HG03575 (cell line): ENCODE results near the gene KCMF1.
"Not testable (repeated sequence)": the region's sequence is repeated elsewhere in the genome, so short reads cannot be mapped to it uniquely, and the experiment has no call there.

Source experiments
- ATAC-seq: cut with Tn5 transposase; IDR thresholded peaks from one replicate; pipeline ENCODE4 v1.9.1; 2021; ENCODE audit not compliant: unreplicated experiment, insufficient number of reproducible peaks, low FRiP score; ENCODE audit errors: extremely low read depth

KCMF1 gene

GRCh38 chr2:84970868-84971509, at the start of gene KCMF1:
Gene KCMF1 (plus strand): TSS chr2:84971161. CDS start chr2:84971452, 291 bp downstream.
- ATAC-seq, result no peak

- no peak for ATAC-seq
These were observed 48.0 kb upstream of the KCMF1 start for GRCh38 chr2:84923009-84923408.

GRCh38 chr2:84924173-84925106, 46.5 kb upstream of the KCMF1 start:
- ATAC-seq, result no peak

- ATAC-seq, result no peak
These were observed 45.6 kb upstream of the KCMF1 start for GRCh38 chr2:84925336-84925723.

- ATAC-seq, result peak; percentile 74
These were observed 45.1 kb upstream of the KCMF1 start for GRCh38 chr2:84925724-84926376.

GRCh38 chr2:84927275-84927627, 43.7 kb upstream of the KCMF1 start:
- no peak for ATAC-seq

- peak; percentile 57 for ATAC-seq
These were observed 39.6 kb upstream of the KCMF1 start for GRCh38 chr2:84931384-84931821.

GRCh38 chr2:84938194-84938879, 32.6 kb upstream of the KCMF1 start:
- peak; percentile 32 for ATAC-seq

GRCh38 chr2:84939426-84940087, 31.4 kb upstream of the KCMF1 start:
- peak; percentile 47 for ATAC-seq

GRCh38 chr2:84940088-84940470, 30.9 kb upstream of the KCMF1 start:
- ATAC-seq, result no peak

- ATAC-seq, result no peak
These were observed 30.0 kb upstream of the KCMF1 start for GRCh38 chr2:84940831-84941412.

- ATAC-seq, result no peak
These were observed 28.8 kb upstream of the KCMF1 start for GRCh38 chr2:84942166-84942565.

- ATAC-seq, result peak; percentile 16
These were observed 28.0 kb upstream of the KCMF1 start for GRCh38 chr2:84942964-84943421.

GRCh38 chr2:84944295-84944909, 26.6 kb upstream of the KCMF1 start:
- ATAC-seq, result no peak

- ATAC-seq, result not testable (repeated sequence)
These were observed 25.1 kb upstream of the KCMF1 start for GRCh38 chr2:84945838-84946203.

GRCh38 chr2:84946204-84947009, 24.6 kb upstream of the KCMF1 start:
- peak; percentile 46 for ATAC-seq

- no peak for ATAC-seq
These were observed 23.9 kb upstream of the KCMF1 start for GRCh38 chr2:84947010-84947593.
